Mucosa of rectum (tissue), 2 donors: ENCODE results near the gene TMTC2.
"Not testable (repeated sequence)": the region's sequence is repeated elsewhere in the genome, so short reads cannot be mapped to it uniquely, and the experiment has no call there.

Experiments used
- H3K27ac ChIP-seq, 2 donors: one replicate each; pipeline ENCODE4 v1.7.0; 2013; ENCODE audit warnings: inconsistent platforms in 2 of 2, low read depth in 2 of 2, low read length in 2 of 2
- H3K27me3 ChIP-seq, 2 donors: one replicate each; pipeline ENCODE4 v1.7.0; 2013; ENCODE audit warnings: low read length in 2 of 2; ENCODE audit not compliant: control insufficient read depth in 2 of 2, insufficient read depth in 2 of 2
- H3K36me3 ChIP-seq, 2 donors: one replicate each; pipeline ENCODE4 v1.7.0; 2013; ENCODE audit warnings: low read length in 2 of 2; ENCODE audit not compliant: control insufficient read depth in 2 of 2, insufficient read depth in 2 of 2
- H3K4me1 ChIP-seq, 2 donors: one replicate each; pipeline ENCODE4 v1.7.0; 2013; ENCODE audit warnings: low read length in 2 of 2, mild to moderate bottlenecking in 1 of 2; ENCODE audit not compliant: control insufficient read depth in 2 of 2, insufficient read depth in 2 of 2
- H3K4me3 ChIP-seq, 2 donors: one replicate each; pipeline ENCODE4 v1.7.0; 2013; ENCODE audit warnings: low read length in 2 of 2
- H3K9ac ChIP-seq, 2 donors: one replicate each; pipeline ENCODE4 v1.7.0; 2013; ENCODE audit warnings: low read length in 2 of 2, low read depth in 1 of 2, mild to moderate bottlenecking in 1 of 2
- H3K9me3 ChIP-seq, 2 donors: one replicate each; pipeline ENCODE4 v1.7.0; 2013; ENCODE audit warnings: low read length in 2 of 2; ENCODE audit not compliant: control insufficient read depth in 2 of 2
- donor health status: healthy.
- donor health status: Normal muscosa, but diverticular disease.

TMTC2 gene

GRCh38 chr12:82754856-82755255 lies 68.2 kb downstream of the TMTC2 start:
- H3K4me3 ChIP-seq: no peak overlapping the region
- no peaks in the 10 kb centered on the region for H3K36me3 ChIP-seq
- no peaks in the 10 kb centered on the region for H3K9me3 ChIP-seq
- H3K9ac ChIP-seq: no peak overlapping the region
- no peaks in the 10 kb centered on the region for H3K4me1 ChIP-seq
- H3K27ac ChIP-seq: no peak overlapping the region
- no peaks in the 10 kb centered on the region for H3K27me3 ChIP-seq

DNA sequence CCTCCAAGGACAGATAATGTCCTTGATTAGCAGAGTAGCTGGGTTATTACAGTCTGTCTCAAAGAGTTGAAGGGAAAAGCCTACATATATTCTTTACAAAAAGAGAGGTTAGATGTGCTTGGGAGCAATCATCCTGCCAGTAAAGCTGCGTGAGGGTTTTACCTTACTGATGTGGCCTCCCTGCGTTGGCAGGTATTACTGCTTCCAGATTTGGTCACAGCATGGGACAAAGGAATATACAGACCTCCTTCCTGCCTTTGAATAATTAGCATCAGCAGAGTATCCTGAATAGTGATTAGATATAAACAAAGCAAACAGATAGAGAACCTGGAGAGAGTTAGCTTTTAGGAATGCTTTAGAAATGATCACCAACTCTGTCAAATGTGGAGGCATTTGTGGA lies 69.6 kb downstream of the TMTC2 start:
- no peaks in the 10 kb centered on the region for H3K36me3 ChIP-seq
- no peak overlapping the region for H3K4me3 ChIP-seq
- no peak overlapping the region for H3K27ac ChIP-seq
- no peak overlapping the region for H3K9ac ChIP-seq
- no peaks in the 10 kb centered on the region for H3K4me1 ChIP-seq
- H3K27me3 ChIP-seq: no peaks in the 10 kb centered on the region
- H3K9me3 ChIP-seq: no peaks in the 10 kb centered on the region

DNA sequence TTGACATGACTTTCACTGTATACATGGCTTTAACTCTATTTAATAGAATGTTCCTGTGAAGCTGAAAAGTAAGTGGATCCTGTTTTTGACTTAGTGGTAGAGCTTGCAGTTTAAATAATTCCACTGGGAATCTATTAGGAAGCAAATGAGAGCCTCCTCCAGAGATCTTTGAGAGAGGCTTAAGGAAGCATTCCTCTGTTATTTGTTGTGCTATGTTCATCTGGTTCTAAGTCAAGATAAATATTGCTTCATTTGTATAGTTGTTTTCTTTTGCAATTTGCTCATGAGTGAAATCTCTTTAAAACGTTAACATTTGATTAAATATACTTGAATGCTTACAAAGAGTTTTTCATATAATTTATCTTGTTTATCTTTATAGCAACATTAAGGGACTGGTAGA lies 70.4 kb downstream of the TMTC2 start:
- Histone ChIP-seq H3K27ac (no peak overlapping the region), H3K9me3 (no peaks in the 10 kb centered on the region), H3K27me3 (no peaks in the 10 kb centered on the region), H3K4me1 (no peaks in the 10 kb centered on the region), H3K4me3 (no peak overlapping the region), H3K9ac (no peak overlapping the region), H3K36me3 (no peaks in the 10 kb centered on the region)

DNA sequence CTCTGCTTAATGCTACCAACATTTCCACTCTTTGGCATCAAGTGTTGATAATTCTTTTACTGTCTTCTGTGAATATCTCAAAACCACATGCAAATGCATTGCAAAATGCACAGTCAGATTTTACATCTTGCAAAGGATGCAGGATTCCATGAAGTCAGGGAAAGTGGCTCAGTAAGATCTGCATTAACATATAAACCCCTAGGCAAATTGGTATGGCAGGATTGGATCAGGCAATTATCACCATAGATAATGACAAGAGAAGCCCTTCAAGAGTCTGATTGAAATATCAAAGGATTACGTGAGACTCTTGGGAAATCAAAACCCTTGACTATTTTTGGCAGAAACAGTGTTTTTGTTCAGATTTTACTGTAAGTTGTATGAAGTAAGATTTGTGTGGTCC lies 71.0 kb downstream of the TMTC2 start:
- H3K4me1 ChIP-seq: no peaks in the 10 kb centered on the region

DNA sequence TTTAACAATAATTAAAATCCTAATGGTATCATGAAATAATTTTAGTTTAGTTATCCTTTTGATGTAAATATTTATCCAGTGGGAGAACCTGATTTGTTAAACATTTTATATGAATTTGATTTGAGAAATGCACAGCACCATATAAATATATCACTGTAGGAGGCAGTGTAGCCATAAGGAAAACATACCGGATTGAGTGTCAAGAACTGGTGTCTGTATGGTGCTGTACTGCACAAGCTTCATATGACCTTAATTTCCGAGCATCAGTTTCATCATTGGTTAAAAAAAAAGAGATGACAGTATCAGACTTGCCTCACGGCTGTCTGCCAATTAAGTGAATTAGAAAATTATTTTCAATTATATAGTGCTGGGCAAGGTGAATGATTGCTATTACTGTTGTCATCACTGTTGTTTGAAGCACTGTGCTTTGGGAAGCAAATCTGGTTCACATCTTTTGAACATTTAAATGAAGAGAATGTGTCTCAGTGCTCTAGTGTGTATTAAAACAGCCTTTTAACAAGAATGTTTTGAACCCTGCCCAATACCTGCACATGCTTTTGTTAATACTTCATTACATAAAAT lies 72.1 kb downstream of the TMTC2 start:
- Histone ChIP-seq H3K4me3 (no peak overlapping the region), H3K27me3 (no peaks in the 10 kb centered on the region), H3K9ac (no peak overlapping the region), H3K36me3 (no peaks in the 10 kb centered on the region), H3K27ac (no peak overlapping the region), H3K9me3 (no peaks in the 10 kb centered on the region), H3K4me1 (no peaks in the 10 kb centered on the region)

More for the DNA sequence above, 71.0 kb downstream of the TMTC2 start:
- H3K27me3 ChIP-seq: no peaks in the 10 kb centered on the region
- H3K9ac ChIP-seq: no peak overlapping the region
- H3K27ac ChIP-seq: no peak overlapping the region
- H3K36me3 ChIP-seq: no peaks in the 10 kb centered on the region
- no peaks in the 10 kb centered on the region for H3K9me3 ChIP-seq
- H3K4me3 ChIP-seq: no peak overlapping the region

DNA sequence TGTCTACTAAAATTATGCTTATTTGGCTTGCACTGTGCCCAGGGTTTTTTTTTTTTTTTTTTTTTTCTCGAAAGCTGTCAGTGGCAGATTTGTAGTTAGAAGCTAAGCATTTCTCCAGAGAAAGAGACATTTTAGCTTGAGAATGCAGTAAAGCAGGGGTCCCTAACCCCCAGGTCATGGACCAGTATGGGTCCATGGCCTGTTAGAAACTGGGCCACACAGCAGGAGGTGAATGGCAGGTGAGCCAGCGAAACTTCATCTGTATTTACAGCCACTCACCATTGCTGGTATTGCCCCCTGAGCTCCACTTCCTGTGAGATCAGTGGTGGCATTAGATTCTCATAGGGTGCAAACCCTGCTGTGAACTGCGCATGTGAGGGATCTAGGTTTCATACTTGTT lies 73.7 kb downstream of the TMTC2 start:
- Histone ChIP-seq H3K27ac (no peak overlapping the region), H3K9ac (no peak overlapping the region), H3K36me3 (no peaks in the 10 kb centered on the region), H3K27me3 (no peaks in the 10 kb centered on the region), H3K4me3 (no peak overlapping the region), H3K4me1 (no peaks in the 10 kb centered on the region), H3K9me3 (no peaks in the 10 kb centered on the region)

DNA sequence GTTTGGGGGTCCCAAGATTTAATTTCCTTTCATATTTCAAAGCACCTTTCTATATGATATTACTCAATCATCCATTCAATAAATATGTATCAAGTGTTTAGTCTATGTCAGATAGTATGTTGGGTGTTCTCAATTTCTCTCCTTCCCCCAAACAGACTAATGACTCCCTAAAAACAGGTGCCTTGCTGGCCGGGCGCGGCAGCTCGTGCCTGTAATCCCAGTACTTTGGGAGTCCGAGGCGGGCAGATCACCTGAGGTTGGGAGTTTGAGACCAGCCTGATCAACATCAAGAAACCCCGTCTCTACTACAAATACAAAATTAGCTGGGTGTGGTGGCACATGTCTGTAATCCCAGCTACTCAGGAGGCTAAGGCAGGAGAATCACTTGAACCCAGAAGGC lies 78.5 kb downstream of the TMTC2 start:
- H3K4me3 ChIP-seq, H3K27me3 ChIP-seq, H3K4me1 ChIP-seq, H3K27ac ChIP-seq, H3K36me3 ChIP-seq, H3K9me3 ChIP-seq, H3K9ac ChIP-seq: not testable (repeated sequence)

- Histone ChIP-seq H3K9me3 (no peaks in the 10 kb centered on the region), H3K4me3 (no peak overlapping the region), H3K27ac (no peak overlapping the region), H3K4me1 (no peaks in the 10 kb centered on the region), H3K36me3 (no peaks in the 10 kb centered on the region), H3K27me3 (no peaks in the 10 kb centered on the region), H3K9ac (no peak overlapping the region)
These were observed 79.4 kb downstream of the TMTC2 start for GRCh38 chr12:82765971-82766705.

DNA sequence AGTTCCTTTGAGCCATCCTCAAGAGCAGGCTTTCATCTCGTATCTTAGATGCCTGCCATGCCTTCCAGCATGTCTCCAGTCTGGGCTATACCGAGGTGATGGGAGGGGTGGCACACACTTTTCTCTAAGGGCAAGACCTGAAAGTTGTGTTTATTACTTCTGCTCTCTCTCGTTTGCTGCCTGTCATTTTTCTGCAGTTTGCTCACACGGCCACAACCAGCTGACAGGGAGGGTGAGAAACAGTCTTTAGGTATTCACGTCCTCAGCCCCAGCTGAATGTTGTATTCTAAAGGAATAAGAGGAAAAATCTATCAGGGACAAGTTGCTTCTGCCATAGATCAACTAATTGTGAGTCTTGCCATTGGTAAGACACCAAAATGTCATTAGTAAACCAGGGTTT lies 88.0 kb downstream of the TMTC2 start:
- H3K27ac ChIP-seq: no peak overlapping the region
- H3K4me1 ChIP-seq: no peaks in the 10 kb centered on the region
- H3K9ac ChIP-seq: no peak overlapping the region
- H3K4me3 ChIP-seq: no peak overlapping the region
- H3K36me3 ChIP-seq: no peaks in the 10 kb centered on the region
- H3K9me3 ChIP-seq: no peaks in the 10 kb centered on the region
- H3K27me3 ChIP-seq: no peaks in the 10 kb centered on the region

GRCh38 chr12:82780517-82780916 lies 93.8 kb downstream of the TMTC2 start:
- H3K27me3 ChIP-seq: no peaks in the 10 kb centered on the region
- H3K9ac ChIP-seq: no peak overlapping the region
- H3K36me3 ChIP-seq: no peaks in the 10 kb centered on the region
- no peaks in the 10 kb centered on the region for H3K9me3 ChIP-seq
- H3K4me1 ChIP-seq: no peaks in the 10 kb centered on the region
- no peak overlapping the region for H3K27ac ChIP-seq
- H3K4me3 ChIP-seq: no peak overlapping the region
